GM19438 (cell line): ENCODE data around the gene TBL2.
"Not testable (repeated sequence)": the region's sequence is repeated elsewhere in the genome, so short reads cannot be mapped to it uniquely, and the experiment has no call there.

Experiments used
- ATAC-seq: cut with Tn5 transposase; IDR thresholded peaks from one replicate; pipeline ENCODE4 v1.9.1; 2021; ENCODE audit warnings: low read depth; ENCODE audit not compliant: unreplicated experiment

Gene TBL2, protein sequence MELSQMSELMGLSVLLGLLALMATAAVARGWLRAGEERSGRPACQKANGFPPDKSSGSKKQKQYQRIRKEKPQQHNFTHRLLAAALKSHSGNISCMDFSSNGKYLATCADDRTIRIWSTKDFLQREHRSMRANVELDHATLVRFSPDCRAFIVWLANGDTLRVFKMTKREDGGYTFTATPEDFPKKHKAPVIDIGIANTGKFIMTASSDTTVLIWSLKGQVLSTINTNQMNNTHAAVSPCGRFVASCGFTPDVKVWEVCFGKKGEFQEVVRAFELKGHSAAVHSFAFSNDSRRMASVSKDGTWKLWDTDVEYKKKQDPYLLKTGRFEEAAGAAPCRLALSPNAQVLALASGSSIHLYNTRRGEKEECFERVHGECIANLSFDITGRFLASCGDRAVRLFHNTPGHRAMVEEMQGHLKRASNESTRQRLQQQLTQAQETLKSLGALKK

DNA sequence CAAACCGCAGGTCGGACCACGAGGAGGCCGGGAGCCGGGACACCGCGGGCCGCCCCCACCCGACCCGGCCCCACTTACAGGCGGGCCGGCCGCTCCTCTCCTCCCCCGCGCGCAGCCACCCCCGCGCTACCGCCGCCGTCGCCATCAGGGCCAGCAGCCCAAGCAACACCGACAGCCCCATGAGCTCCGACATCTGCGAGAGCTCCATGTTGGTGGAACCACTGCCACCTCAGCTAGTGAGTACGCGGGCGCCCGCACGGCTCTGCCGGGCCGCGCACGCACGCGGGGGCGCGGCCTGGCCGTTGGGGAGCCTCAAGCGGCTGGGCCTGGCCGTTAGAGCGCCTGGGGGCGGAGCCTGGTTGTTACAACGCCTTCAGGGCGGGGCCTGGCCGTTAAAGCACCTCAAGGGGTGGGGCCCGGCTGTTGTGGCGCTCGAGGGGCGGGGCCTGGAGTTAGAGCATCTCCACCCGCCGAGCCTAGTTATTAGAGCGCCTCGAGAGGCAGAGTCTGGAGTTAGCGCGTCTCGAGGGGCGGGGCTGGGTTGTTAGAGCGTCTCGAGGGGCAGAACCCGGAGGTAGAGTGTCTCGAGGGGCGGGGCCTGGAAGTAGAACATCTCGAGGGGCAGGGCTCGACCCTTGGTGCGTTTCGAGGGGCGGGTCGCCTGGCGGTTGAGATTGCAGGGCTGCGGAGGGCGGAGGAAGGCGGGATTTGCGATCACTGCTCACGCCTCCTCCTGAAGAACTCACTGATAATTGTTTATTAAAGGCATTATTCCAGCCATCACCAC, at the start of gene TBL2:
TBL2 (minus strand) TSS at position 238 of the 787 bp plus-strand sequence; CDS start at position 208, 30 bp downstream.
- peak; percentile 80 for ATAC-seq

DNA sequence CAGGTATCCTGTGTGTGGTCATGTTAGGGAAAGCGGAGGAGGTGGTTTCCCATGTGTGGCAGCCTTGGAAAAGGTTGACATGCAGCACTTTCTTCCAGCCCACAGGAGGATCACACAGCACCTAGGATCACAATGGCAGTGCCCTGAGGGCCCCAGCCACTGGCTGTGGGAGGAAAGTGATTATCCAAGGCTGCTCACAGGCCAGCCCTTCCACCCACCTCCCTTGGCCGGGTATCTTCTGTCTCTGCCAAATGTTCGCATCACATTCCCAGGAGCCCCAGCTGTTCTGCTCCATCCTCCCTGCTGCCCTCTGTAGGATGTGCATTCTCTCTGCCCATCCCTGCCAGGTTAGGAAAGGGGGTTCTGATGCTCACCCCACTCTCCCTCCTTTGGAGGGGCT, 48.4 kb upstream of the TBL2 start:
- no peak for ATAC-seq

DNA sequence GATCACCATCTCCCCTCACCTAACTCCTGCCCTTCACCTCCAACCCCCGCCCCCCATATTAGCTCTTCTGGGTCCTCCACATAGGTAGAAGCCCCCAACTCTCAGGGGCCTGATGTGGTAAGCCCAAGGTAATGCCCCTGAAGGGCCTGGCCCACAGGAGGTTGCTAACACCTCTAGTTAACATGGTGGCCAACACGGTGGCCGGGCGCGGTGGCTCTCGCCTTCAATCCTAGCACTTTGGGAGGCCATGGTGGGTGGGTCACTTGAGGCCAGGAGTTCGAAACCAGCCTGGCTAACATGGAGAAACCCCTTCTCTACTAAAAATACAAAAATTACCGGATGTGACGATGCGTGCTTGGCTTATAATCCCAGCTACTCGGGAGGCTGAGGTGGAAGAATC, 46.9 kb upstream of the TBL2 start:
- no peak for ATAC-seq

DNA sequence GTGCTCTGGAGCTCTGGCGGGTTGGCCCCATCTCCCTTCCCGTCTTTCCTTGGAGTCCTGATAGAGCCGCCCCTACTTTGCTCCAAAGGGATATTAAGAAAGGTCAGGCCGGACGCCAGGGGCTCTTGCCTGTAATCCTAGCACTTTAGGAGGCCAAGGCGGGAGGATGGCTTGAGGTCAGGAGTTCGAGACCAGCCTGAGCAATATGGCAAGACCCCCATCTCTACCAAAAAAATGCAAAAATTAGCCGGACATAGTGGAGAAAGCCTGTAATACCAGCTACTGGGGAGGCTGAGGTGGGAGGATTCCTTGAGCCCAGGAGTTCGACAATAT, 46.3 kb upstream of the TBL2 start:
- ATAC-seq: no peak

DNA sequence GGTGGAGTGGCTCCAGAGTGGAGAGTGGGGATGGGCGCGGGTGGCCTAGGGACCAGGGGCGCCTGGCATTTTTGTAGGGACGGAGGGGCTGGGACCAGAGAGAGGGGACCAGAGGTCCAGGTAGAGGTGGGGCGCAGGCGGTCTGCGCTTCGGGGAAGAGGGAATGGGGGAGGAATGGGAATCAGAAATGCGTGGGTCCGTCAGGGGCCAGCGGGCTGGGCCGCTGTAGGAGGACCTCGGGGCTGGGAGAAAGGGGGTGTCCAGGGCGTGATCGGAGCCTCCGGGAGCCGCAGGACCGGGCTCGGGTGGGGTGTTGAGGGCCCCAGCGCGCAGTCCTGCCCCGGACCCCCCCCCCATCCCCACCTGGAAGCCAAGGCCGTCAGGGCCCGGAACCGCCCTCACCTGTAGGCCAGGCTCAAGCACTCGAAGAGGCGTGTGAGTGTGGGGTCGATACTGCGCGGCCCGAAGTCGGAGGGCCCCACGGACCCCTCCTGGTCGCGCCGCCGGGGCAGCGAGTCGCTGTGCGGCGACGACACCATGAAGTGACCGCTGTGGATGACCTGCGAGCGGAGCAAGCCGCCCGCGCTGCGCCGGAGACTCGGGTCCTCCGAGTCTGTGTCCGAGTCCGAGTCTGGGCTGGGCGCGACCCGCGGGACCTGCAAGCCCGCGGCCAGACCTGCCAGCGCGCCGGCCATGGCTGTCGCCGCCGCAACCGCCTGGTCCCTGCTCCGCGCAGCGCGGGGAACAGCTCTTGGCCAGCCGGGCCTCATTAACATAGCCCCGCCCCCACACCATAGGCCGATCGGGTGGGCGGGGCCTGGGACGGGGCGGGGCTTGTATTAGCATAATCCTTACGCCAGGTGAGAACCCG, 45.7 kb upstream of the TBL2 start, which contains the start of gene MLXIPL:
MLXIPL (minus strand) TSS at position 725 of the 871 bp plus-strand sequence; CDS start at position 695, 30 bp downstream.
- ATAC-seq: peak; percentile 56

DNA sequence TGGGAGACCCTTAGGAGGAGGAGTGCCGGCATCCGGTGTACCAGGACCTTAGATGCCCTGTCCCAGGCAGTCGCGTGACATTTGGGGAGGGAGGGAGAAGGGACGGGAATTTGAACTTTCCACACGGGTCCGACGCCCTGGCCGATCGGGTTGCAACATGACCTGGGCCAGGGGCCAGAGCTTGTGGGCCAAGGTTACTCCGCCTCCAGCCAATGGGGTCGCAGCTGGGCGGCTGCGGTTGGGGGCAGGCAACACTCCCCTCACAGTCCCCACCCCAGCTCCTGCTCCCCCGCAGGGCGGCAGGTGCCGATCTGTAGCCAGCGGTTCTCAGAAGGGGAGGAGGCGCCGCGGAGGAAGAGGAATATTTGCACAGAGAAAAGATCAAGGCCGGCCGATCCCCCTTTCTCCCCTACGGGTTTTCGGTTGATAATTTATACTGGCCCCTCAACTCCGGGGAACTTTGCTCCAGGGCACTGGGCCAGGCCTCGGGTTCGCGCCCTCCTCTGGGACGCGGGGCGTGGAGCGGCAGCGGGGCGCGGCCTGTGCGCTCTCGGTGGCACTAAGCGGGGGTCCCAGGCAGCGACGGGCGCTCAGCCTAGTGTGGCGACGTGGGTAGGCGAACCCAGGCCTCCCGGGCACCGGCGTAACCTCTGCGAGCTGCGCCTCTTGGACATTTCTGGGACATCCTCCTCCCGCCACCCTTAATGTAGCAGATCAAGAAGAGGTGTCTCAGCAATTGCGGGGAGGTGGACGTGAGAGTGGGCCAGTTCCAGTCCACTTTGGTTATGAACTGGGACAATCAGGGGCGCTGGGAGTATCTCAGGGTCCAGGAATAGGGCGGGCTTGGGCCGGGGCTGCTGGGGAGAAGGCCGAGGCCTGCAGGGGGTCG, 44.8 kb upstream of the TBL2 start:
- ATAC-seq: no peak

DNA sequence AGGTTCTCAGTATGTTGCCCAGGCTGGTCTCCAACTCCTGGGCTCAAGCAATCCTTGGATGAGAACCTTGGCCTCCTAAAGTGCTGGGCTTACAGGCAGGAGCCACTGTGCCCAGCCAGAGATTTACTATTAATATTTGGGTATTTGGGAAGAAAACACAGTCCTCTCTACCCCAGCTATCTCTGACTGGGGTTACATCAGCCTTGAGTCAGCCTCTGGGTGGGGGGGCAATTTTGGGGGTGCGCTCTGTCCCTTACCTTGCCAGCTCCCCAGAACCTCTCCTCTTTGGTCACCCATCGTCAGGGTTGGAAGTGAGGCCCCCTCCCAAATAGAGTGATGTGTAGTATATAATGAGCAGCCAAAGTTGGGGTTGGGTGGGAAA, 44.1 kb upstream of the TBL2 start:
- ATAC-seq: no peak

DNA sequence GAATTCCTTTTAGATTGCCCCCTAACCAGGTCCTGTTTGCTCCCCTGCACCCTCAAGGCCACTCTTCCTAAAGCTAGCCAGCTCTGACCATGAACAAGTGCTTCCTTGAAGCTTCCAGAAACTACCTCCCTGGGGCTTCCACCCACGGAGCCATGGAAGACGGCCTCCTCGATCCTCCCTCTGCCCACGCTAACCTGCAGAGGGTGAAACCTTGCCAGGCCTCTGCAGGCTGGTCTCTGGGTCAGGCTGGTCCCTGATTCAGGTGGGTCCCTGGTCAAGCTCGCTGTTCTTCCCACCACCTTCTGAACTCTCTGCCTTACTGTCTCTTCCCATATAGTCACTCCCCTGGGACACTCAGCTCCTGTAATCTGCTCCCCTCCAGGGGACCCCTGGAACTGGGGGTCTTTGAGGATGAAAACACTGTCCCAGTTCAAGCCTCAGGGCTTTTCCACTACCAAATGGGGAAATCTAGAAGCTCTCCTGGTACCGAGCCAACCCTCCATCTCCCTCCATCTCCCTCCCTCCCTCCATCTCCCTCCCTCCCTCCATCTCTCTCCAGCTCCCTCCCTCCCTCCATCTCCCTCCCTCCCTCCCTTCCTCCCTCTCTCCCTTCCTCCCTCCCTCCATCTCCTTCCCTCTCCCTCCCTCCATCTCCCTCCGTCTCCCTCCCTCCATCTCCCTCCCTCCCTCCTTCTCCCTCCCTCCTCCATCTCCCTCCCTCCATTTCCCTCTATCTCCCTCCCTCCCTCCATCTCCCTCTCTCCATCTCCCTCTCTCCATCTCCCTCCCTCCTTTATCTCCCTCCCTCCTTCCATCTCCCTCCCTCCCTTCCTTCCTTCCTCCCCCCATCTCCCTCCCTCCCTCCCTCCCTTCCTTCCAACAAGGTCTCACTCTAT, 43.0 kb upstream of the TBL2 start:
- ATAC-seq: no peak

DNA sequence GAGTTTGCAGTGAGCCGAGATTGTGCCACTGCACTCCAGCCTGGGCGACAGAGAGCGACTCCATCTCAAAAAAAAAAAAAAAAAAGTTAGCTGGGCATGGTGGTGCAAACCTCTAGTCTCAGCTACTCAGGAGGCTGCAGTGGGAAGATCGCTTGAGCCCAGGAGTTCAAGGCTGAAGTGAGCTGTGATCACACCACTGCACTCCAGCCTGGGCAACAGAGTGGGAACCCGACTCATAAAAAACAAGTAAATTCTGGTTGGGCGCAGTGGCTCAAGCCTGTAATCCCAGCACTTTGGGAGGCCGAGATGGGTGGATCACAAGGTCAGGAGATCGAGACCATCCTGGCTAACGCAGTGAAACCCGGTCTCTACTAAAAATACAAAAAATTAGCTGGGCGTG, 41.0 kb upstream of the TBL2 start:
- not testable (repeated sequence) for ATAC-seq

DNA sequence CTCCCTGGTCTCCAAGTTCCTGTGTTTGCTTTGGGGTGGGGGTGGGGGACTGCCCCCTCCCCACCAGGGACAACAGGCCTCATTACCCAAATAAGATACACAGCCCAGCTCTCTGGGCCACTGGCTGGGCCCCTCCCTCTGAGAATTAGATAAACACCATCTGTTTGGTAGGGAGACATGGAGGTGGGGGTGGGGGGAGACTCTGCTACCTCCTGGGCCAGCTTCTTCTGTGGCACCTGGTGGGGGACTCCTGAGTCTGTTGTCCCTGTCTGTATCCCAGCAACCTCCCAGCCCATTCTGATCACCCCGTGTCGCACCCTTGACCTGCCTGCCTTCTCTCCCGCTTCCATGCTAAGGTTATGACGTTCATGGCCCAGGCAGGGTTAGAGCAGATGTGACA, 40.2 kb upstream of the TBL2 start:
- ATAC-seq: no peak

DNA sequence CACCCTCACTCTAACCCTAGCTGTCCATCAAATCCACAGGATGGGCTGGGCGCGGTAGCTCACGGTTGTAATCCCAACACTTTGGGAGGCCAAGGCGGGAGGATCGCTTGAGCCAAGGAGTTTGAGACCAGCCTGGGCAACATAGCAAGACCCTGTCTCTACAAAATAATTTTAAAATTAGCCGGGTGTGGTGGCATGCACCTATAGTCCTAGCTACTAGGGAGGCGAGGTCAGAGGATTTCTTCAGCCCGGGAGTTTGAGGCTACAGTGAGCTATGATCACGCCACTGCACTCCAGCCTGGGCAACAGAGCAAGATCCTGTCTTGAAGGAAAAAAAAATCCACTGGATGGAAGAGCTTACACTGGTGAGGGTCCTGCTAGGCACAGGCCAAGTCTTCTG, 39.1 kb upstream of the TBL2 start:
- not testable (repeated sequence) for ATAC-seq

DNA sequence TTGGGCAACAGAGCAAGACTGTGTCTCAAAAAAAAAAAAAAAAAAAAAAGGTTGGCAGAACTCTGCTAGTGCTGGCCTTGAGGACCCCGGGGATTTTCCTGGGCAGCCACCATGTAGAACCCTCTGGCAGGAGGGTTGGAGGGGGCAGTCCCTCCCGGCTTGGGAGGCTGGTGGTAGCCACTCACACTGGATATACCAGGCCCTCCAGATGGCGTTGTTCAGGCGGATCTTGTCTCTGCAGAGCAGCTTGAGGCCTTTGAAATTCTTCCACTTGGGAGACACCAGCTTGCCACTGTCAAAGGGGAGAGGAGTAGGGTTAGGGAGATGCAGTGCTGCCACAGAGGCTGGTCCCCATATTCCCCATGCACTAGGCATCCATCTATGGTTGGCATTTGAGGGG, 37.5 kb upstream of the TBL2 start:
- no peak for ATAC-seq

DNA sequence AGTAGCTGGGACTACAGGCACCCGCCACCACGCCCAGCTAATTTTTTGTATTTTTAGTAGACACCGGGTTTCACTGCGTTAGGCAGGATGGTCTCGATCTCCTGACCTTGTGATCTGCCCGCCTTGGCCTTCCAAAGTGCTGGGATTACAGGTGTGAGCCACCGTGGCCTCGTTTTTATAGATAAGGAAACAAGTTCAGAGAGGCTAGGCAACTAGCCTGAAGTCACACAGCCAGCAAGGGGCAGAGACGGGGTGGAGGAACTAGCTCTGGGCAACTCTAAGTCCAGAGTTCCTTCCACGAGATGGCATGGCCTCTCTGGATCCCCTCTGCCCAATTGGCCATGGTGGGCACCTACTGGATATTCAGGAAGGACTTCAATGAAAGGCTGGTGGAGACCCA, 36.6 kb upstream of the TBL2 start:
- not testable (repeated sequence) for ATAC-seq

DNA sequence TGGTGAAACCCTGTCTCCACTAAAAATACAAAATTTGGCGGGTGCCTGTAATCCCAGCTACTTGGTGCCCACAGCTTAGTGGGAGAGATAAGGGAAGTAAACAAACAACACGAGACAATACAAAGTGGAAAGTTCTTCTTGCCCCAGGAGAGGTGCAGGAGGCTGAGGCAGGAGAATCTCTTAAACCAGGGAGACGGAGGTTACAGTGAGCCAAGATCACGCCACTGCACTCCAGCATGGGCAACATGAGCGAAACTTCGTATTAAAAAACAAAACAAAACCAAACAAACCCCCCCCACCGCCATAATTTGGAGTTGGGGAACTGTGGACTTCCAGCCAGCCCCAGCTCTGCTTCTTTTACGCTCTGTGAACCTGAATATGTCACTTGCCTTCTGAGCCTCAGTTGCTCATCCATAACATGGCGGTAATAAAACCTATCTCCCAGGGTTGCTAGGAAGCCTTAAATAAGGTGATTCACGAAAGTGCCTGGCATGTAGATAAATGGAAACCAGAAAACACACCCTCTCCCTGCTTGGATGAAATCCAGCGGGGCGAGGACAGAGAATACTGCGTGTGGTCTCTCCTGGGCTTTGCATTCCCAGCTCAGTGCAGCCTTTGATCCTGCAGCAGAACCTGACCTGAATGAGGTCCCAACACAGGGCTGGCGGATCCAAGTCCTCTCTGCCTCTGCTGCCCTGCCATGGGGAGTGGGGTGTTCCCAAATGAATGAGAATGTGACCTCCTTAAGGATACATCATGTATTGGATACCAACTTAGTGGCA, 35.8 kb upstream of the TBL2 start:
- no peak for ATAC-seq

DNA sequence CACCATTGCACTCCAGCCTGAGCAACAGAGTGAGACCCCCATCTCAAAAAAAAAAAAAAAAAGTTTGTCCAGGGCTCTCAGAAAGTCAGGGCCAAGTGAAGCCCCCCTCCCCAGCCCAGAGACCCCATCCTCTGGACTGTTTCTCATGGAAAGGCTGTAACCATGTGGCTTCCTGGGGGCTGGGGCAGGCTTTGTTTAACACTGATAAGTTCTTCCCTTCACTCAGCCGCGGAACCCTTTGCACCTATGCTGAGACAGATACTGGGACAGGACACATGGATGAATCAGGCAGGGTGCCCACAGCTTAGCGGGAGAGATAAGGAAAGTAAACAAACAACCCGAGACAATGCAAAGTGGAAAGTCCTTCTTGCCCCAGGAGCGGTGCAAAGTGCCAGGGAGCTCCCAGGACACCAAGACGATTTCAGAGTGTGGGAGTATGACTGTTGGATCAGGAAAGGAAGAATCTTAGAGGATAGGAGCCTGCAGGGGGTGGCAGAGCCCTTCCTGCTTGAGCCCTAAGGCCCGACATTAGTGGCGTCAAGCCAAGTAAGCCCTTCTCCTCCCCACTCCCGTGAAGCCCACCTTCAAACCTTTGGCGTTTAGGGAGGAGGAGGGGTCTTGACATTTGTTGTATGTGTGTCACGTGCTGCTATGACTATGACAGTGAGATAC, 34.4 kb upstream of the TBL2 start:
- ATAC-seq: no peak

DNA sequence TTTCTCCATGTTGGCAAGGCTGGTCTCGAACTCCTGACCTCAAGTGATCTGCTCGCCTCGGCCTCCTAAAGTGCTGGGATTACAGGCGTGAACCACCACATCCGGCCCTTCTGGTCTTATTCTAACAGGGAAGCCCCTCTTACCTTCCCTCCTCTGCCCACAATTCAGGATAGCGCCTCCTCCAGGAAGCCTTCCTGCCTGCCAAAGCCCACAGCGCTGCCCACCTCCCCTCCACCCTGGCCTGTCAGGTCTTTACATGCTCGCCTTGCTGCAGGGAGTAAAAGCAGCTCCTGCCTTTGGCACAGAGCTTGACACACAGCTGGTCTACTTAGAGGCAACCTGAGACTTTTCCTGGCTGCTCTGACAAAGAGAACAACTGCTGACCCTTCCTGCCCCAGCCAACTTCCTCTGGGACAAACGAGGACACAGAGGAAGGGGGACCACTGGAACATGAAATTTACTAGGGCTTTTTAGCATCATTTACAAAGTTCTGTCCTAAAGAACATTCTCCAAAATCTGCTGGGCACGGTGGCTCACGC, 32.7 kb upstream of the TBL2 start:
- no peak for ATAC-seq

DNA sequence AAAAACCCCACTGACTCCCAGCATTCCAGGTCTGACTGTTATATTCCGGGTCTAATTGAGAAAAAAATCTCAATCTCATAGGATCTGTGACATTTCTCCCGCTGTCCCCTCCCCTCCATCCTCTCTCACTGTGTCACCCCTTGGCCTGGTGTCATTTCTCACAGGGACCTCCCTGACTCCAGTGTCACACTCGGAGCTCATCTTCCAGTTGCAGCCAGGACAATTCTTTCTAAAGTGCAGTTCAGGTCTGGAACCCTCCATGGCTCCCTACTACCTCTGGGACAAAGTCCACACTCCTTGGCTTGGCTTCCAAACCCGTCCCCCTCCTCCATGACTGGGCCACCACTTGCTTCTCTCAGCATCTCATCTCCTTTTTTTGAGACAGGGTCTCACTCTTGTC, 31.7 kb upstream of the TBL2 start:
- no peak for ATAC-seq

DNA sequence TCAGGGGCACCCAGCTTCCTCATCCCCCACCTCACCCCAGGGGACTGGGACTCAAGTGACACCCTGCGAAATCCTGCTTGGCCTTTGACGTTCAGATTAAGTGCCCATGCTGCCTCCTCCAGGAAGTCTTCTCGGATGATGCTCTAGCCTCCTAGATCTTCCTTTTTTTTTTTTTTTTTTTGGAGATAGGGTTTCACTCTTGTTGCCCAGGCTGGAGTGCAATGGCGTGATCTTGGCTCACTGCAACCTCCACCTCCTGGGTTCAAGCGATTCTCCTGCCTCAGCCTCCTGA, 29.3 kb upstream of the TBL2 start:
- not testable (repeated sequence) for ATAC-seq
